H1 (cell line): ENCODE measurements around the gene GDAP1L1. TPM values are rescaled to one million over a fixed set of nuclear protein-coding genes. Genes with fewer than 3 reads are reported as not detected.
A peak's percentile ranks its signal among the peaks of the same experiment; 100 is the strongest.

Source experiments
- CTCF ChIA-PET: fragments of 300-600 bp; sonication (Branson Sonifier 250); formaldehyde crosslinking; loops from one replicate; lab custom pipeline; 2021; ENCODE audit not compliant: partially characterized antibody; lab: Charles Lee
- POLR2A ChIA-PET: fragments of 300-600 bp; sonication (Branson Sonifier 250); formaldehyde crosslinking; loops from one replicate; lab custom pipeline; 2021; ENCODE audit warnings: inconsistent platforms; ENCODE audit not compliant: partially characterized antibody; lab: Charles Lee
- DNase-seq, 2 experiments: peaks; one replicate each; pipeline versions ENCODE4 v3.0.0 to v3.0.0-alpha.2; 2010 to 2022; ENCODE audit warnings: low spot score in 2 of 2, low read depth in 1 of 2, mixed read lengths in 1 of 2
- FAIRE-seq: peaks from 2 replicates; lab custom pipeline; 2011; peaks lifted over from hg19 to GRCh38; lab: Jason Lieb, UNC
- H2AFZ ChIP-seq: 2 replicates; pipeline ENCODE4 v1.8.1; 2012; ENCODE audit warnings: low read length, inconsistent platforms
- H2AK5ac ChIP-seq: 2 replicates; pipeline ENCODE4 v1.6.1; 2013; ENCODE audit warnings: low read depth, low read length
- H2BK120ac ChIP-seq: replicated peaks from 2 replicates; pipeline ENCODE3; 2013; ENCODE audit warnings: low read depth, low read length, inconsistent platforms
- H2BK12ac ChIP-seq: 2 replicates; pipeline ENCODE4 v1.6.1; 2013; ENCODE audit warnings: low read depth, low read length
- H2BK15ac ChIP-seq: 2 replicates; pipeline ENCODE4 v1.6.1; 2013; ENCODE audit warnings: low read length
- H2BK20ac ChIP-seq: 2 replicates; pipeline ENCODE4 v1.6.1; 2013; ENCODE audit warnings: low read length
- H2BK5ac ChIP-seq: 2 replicates; pipeline ENCODE4 v1.6.1; 2013; ENCODE audit warnings: low read depth, low read length
- H3K14ac ChIP-seq: 2 replicates; pipeline ENCODE4 v1.6.1; 2013; ENCODE audit warnings: inconsistent platforms; ENCODE audit not compliant: insufficient read length
- H3K18ac ChIP-seq: 2 replicates; pipeline ENCODE4 v1.6.1; 2013; ENCODE audit warnings: low read length; ENCODE audit errors: extremely low read depth
- H3K23ac ChIP-seq: 2 replicates; pipeline ENCODE4 v1.6.1; 2013; ENCODE audit warnings: inconsistent platforms; ENCODE audit not compliant: insufficient read length
- H3K23me2 ChIP-seq: 2 replicates; pipeline ENCODE4 v1.6.1; 2013; ENCODE audit warnings: low read depth, low read length
- H3K27ac ChIP-seq: 2 replicates; pipeline ENCODE4 v1.6.1; 2011; ENCODE audit warnings: low read depth, low read length, inconsistent platforms
- H3K27me3 ChIP-seq, 4 experiments: replicated peaks in 1 of 4; 1 replicate in 1 of 4; 2 replicates in 3 of 4; pipeline versions ENCODE4 v1.6.1 to v1.8.1; 2011 to 2013; ENCODE audit warnings: low read length in 3 of 4, mild to moderate bottlenecking in 3 of 4, inconsistent platforms in 2 of 4, mixed read lengths in 2 of 4, moderate library complexity in 1 of 4; ENCODE audit not compliant: control insufficient read depth in 3 of 4, insufficient read depth in 3 of 4; ENCODE audit errors: extremely low read depth in 1 of 4
- H3K36me3 ChIP-seq, 4 experiments: 2 replicates each; pipeline versions ENCODE4 v1.6.1 to v1.8.1; 2011 to 2013; ENCODE audit warnings: mild to moderate bottlenecking in 4 of 4, low read length in 3 of 4, moderate library complexity in 2 of 4, control low read depth in 1 of 4, inconsistent platforms in 1 of 4; ENCODE audit not compliant: insufficient read depth in 4 of 4, control insufficient read depth in 2 of 4
- H3K4ac ChIP-seq: replicated peaks from 2 replicates; pipeline ENCODE3; 2013; ENCODE audit warnings: low read length, low read depth, mixed read lengths, inconsistent platforms; ENCODE audit not compliant: insufficient read length
- H3K4me1 ChIP-seq, 4 experiments: replicated peaks in 1 of 4; 1 replicate in 1 of 4; 2 replicates in 3 of 4; pipeline versions ENCODE4 v1.6.1 to v1.8.1; 2011 to 2013; ENCODE audit warnings: low read length in 3 of 4, inconsistent platforms in 2 of 4, mixed read lengths in 1 of 4; ENCODE audit not compliant: insufficient read depth in 4 of 4, control insufficient read depth in 3 of 4
- H3K4me2 ChIP-seq, 2 experiments: 2 replicates each; pipeline versions ENCODE4 v1.6.1 to v1.8.1; 2011 to 2013; ENCODE audit warnings: low read depth in 2 of 2, low read length in 2 of 2, control low read depth in 1 of 2, inconsistent platforms in 1 of 2, mild to moderate bottlenecking in 1 of 2; ENCODE audit not compliant: insufficient read depth in 1 of 2
- H3K4me3 ChIP-seq, 4 experiments: fragments of 200-600, 300-600 bp in 1 of 4; sonication (generic), shearing (Covaris generic), sonication (Bioruptor Twin) in 1 of 4; 2 replicates each; pipeline versions ENCODE4 v1.5.1 to v1.8.1; 2011 to 2016; ENCODE audit warnings: low read length in 4 of 4, low read depth in 3 of 4, control low read depth in 2 of 4, inconsistent platforms in 2 of 4, mild to moderate bottlenecking in 2 of 4, mixed read lengths in 1 of 4, moderate library complexity in 1 of 4; ENCODE audit not compliant: insufficient read depth in 2 of 4; ENCODE audit errors: extremely low read depth in 1 of 4
- H3K56ac ChIP-seq: replicated peaks from 2 replicates; pipeline ENCODE3; 2013; ENCODE audit warnings: low read depth, mild to moderate bottlenecking, mixed read lengths, low read length, inconsistent platforms; ENCODE audit not compliant: insufficient read length
- H3K79me1 ChIP-seq: 2 replicates; pipeline ENCODE4 v1.6.1; 2013; ENCODE audit warnings: low read depth, low read length, control low read depth
- H3K79me2 ChIP-seq, 2 experiments: 2 replicates each; pipeline versions ENCODE4 v1.6.1 to v1.8.1; 2012 to 2013; ENCODE audit warnings: low read length in 2 of 2, mild to moderate bottlenecking in 2 of 2, inconsistent platforms in 1 of 2; ENCODE audit not compliant: insufficient read depth in 2 of 2, control insufficient read depth in 1 of 2
- H3K9ac ChIP-seq, 4 experiments: replicated peaks in 1 of 4; 1 replicate in 1 of 4; 2 replicates in 3 of 4; pipeline versions ENCODE4 v1.6.1 to v1.8.1; 2011 to 2013; ENCODE audit warnings: low read depth in 3 of 4, low read length in 3 of 4, control low read depth in 2 of 4, mild to moderate bottlenecking in 2 of 4, moderate library complexity in 2 of 4, inconsistent platforms in 1 of 4; ENCODE audit errors: extremely low read depth in 1 of 4
- H3K9me3 ChIP-seq, 2 experiments: 2 replicates each; pipeline versions ENCODE4 v1.6.1 to v1.8.1; 2012 to 2013; ENCODE audit warnings: mild to moderate bottlenecking in 2 of 2, moderate library complexity in 2 of 2, control low read depth in 1 of 2, inconsistent platforms in 1 of 2, low read depth in 1 of 2, low read length in 1 of 2, mixed read lengths in 1 of 2; ENCODE audit not compliant: insufficient read depth in 2 of 2
- H4K20me1 ChIP-seq, 2 experiments: replicated peaks in 1 of 2; 2 replicates each; pipeline versions ENCODE3 to v1.8.1; 2011 to 2013; ENCODE audit warnings: inconsistent platforms in 2 of 2, low read length in 2 of 2, mild to moderate bottlenecking in 1 of 2; ENCODE audit not compliant: insufficient read depth in 2 of 2, control insufficient read depth in 1 of 2
- H4K5ac ChIP-seq: 2 replicates; pipeline ENCODE4 v1.6.1; 2013; ENCODE audit warnings: low read length, low read depth, mixed read lengths, inconsistent platforms; ENCODE audit not compliant: insufficient read length
- H4K8ac ChIP-seq: 2 replicates; pipeline ENCODE4 v1.8.0; 2013; ENCODE audit warnings: mild to moderate bottlenecking, moderate library complexity, low read length, inconsistent platforms; ENCODE audit not compliant: insufficient read depth; ENCODE audit errors: extremely low read depth
- H4K91ac ChIP-seq: replicated peaks from 2 replicates; pipeline ENCODE3; 2013; ENCODE audit warnings: low read length, mixed read lengths, inconsistent platforms; ENCODE audit not compliant: insufficient read length
- NANOG ChIP-seq: IDR thresholded peaks from 2 replicates; pipeline ENCODE4 v1.6.1; 2011; ENCODE audit warnings: low read length, low read depth, mild to moderate bottlenecking, inconsistent platforms; ENCODE audit not compliant: insufficient read depth, poor library complexity, severe bottlenecking
- TAF7 ChIP-seq: optimal IDR thresholded peaks from 2 replicates; pipeline ENCODE3; 2011; ENCODE audit warnings: low read depth, mild to moderate bottlenecking, inconsistent platforms, low read length, moderate library complexity, borderline replicate concordance
- WGBS, 2 experiments: shearing (Covaris generic) in 1 of 2; methylation state at CpG; one replicate each; pipeline versions ENCODE4 v1.1.6 to v1.1.7; 2013 to 2015; ENCODE audit warnings: low lambda C conversion rate in 2 of 2, mixed read lengths in 2 of 2, inconsistent platforms in 1 of 2, low coverage in 1 of 2, missing lambda C conversion rate in 1 of 2; ENCODE audit not compliant: insufficient replicate concordance in 2 of 2, insufficient coverage in 1 of 2, insufficient read length in 1 of 2; ENCODE audit errors: extremely low coverage in 1 of 2, missing lambda C conversion rate in 1 of 2; 5-methylcytosine and 5-hydroxymethylcytosine counted together
- polyA plus RNA-seq, 7 experiments: library from polyadenylated mRNA; depleted of rRNA in 3 of 7; stranded (reverse) in 5 of 7; unstranded in 2 of 7; fragments of >200 nt in 5 of 7; fragments of 200-250 nt in 2 of 7; gene quantifications; 1 replicate in 5 of 7; 2 replicates in 1 of 7; 4 replicates in 1 of 7; pipeline versions ENCODE4 v1.2.1 to v1.2.3, GENCODE V29; 2011 to 2013; ENCODE audit warnings: missing spikeins in 2 of 7, mixed read lengths in 2 of 7
- total RNA-seq: library from RNA; stranded (reverse); fragmentation: NEBNext Ultra II Directional; extraction: Animal tissue kit (Norgen Biotek cat#: 25700); gene quantifications from 2 replicates; pipeline ENCODE4 v1.2.1, GENCODE V29; 2021

GDAP1L1 gene
- total and polyA plus RNA-seq, 2 of the 8 experiments (the other 6 are each of a cell fraction or from before 2014, with no cell fraction given), result 8.5 to 63.1 TPM

- no peak overlapping the region for H4K5ac ChIP-seq
- H3K36me3 ChIP-seq, result no peaks in the 10 kb centered on the region
- H3K4ac ChIP-seq, result peak overlapping the region; percentile 65
- peak overlapping the region; percentile 75; the same call in 1 of the 2 replicates for H2BK12ac ChIP-seq
- H4K8ac ChIP-seq, result no peak overlapping the region; the same call in 1 of the 2 replicates
- peak overlapping the region; percentile 80 for H4K91ac ChIP-seq
- ChIA-PET CTCF (interaction anchor here (1.2 to 4.9 kb wide), 5 partner anchors 13 to 208 kb away, joined by 3 to 40 read pairs (median 7); partner anchors contain the start of gene FITM2), POLR2A (interaction anchor here (1.3 to 4.0 kb wide), 2 partner anchors 13 to 77 kb away, joined by 5 to 14 read pairs; partner anchors contain the start of genes FITM2 and GDAP1L1)
- H2BK120ac ChIP-seq, result no peak overlapping the region
- H2BK20ac ChIP-seq, result peak overlapping the region; percentile 23; the same call in 1 of the 2 replicates
- peak overlapping the region; percentile 27; the same call in 1 of the 2 replicates for H2BK5ac ChIP-seq
- WGBS, 2 experiments, result 25% methylated on average over 1 of the region's 1 CpG; no CpG with 5 or more reads in 1 of the 2 experiments
- no peak overlapping the region for H3K18ac ChIP-seq
- no peak overlapping the region for H3K14ac ChIP-seq
- no peak overlapping the region for H3K56ac ChIP-seq
- FAIRE-seq, result no peak
- TF ChIP-seq NANOG (peak; percentile 26), TAF7 (no peak)
- no peak overlapping the region for H3K23ac ChIP-seq
- DNase-seq, result no peak
- no peaks in the 10 kb centered on the region for H3K9me3 ChIP-seq
- H3K4me2 ChIP-seq, result peak overlapping the region in 1 of 2 experiments; percentile 35; a peak in 1 of 4 replicates
- no peak overlapping the region for H3K4me3 ChIP-seq
- H2AFZ ChIP-seq, result 0 out of 2 replicates have a peak overlapping the region, but pooled peaks have one; percentile 2
- H3K4me1 ChIP-seq, result peaks cover 0 to 10% (median 4%) of the 10 kb centered on the region in 4 experiments; a peak in 6 of 7 replicates
- H3K27me3 ChIP-seq, result no peaks in the 10 kb centered on the region; a peak in 1 of 7 replicates
- no peak overlapping the region for H3K9ac ChIP-seq
- no peak overlapping the region for H3K27ac ChIP-seq
- H3K79me1 ChIP-seq, result no peaks in the 10 kb centered on the region
- 0 out of 2 replicates have a peak overlapping the region, but pooled peaks have one; percentile 81 for H2BK15ac ChIP-seq
- H3K23me2 ChIP-seq, result no peaks in the 10 kb centered on the region; the same call in 1 of the 2 replicates
- no peaks in the 10 kb centered on the region for H3K79me2 ChIP-seq
- H2AK5ac ChIP-seq, result no peak overlapping the region
- no peaks in the 10 kb centered on the region for H4K20me1 ChIP-seq
Observed at GRCh38 chr20:44324343-44324742, 77.2 kb downstream of the GDAP1L1 start.
